ENCODE results near the gene EHD3. TPM values are rescaled to one million over a fixed set of nuclear protein-coding genes. Genes with fewer than 3 reads are reported as not detected.

The EHD3 gene
- total RNA-seq, 4 donors from 2014 or later, result 0.98 to 5.1 (median 3.2) TPM

DNA sequence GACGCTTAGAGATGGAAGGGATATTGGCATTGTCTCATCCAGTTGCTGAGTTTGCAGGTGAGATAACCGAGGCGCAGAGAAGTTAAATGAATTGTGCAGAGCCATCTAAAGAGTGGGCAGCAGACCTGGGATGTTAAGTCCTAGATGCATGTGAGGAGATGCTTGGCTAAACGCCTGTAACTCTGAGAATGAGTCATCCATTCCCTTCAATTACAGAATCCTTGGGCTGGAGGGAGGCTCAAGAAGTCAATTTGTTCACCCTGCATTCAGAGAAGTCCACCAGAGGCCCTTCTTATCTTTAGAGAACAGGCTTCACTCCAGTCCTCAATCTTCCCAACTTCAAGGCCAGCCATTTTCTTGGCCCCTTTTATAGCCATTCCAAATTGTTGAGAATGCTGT, 1.6 kb downstream of the EHD3 start:
- TF ChIP-seq, protein P1, sequence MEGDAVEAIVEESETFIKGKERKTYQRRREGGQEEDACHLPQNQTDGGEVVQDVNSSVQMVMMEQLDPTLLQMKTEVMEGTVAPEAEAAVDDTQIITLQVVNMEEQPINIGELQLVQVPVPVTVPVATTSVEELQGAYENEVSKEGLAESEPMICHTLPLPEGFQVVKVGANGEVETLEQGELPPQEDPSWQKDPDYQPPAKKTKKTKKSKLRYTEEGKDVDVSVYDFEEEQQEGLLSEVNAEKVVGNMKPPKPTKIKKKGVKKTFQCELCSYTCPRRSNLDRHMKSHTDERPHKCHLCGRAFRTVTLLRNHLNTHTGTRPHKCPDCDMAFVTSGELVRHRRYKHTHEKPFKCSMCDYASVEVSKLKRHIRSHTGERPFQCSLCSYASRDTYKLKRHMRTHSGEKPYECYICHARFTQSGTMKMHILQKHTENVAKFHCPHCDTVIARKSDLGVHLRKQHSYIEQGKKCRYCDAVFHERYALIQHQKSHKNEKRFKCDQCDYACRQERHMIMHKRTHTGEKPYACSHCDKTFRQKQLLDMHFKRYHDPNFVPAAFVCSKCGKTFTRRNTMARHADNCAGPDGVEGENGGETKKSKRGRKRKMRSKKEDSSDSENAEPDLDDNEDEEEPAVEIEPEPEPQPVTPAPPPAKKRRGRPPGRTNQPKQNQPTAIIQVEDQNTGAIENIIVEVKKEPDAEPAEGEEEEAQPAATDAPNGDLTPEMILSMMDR (IDR thresholded peaks at IDR 0.05; ENCODE audit: low read depth), result no peak

DNA sequence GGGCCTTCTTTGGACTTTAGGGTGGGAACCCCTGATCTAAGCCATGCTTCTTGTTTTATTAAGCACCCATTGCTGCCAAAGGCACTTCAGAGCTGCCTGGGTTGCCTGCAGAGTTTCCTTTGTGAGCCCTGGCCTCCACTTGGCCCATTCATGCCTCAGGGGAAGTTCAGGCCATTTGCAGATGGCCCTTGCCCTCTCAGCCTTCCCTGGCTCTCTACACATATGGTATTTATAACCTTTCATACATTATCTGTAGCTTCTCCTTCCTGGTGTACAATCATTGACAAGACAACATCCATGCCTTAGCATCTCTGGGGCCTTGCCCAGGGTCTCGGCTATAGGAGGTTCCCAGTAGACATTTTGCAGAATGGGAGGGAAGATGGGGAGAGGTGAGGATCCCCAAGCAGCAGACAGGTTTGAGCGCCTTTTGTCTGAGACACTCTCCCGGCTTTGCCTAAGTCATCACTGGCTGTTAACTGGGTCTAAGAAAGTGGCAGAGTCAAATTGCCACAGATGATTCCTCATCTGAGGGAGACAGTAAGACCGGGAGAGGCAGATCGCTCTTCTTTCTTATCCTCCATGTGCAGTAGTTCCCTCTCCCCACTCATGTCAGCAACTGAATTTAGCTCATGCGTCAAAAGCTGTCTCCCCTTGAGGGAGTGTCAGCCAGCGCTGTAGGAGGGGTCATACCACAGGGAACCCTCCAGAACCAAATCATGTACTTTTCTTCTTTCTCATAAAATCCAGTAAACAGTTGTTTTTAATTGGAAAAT, 2.7 kb downstream of the EHD3 start:
- TF ChIP-seq, protein P1 (IDR thresholded peaks at IDR 0.05; ENCODE audit: low read depth), result no peak

DNA sequence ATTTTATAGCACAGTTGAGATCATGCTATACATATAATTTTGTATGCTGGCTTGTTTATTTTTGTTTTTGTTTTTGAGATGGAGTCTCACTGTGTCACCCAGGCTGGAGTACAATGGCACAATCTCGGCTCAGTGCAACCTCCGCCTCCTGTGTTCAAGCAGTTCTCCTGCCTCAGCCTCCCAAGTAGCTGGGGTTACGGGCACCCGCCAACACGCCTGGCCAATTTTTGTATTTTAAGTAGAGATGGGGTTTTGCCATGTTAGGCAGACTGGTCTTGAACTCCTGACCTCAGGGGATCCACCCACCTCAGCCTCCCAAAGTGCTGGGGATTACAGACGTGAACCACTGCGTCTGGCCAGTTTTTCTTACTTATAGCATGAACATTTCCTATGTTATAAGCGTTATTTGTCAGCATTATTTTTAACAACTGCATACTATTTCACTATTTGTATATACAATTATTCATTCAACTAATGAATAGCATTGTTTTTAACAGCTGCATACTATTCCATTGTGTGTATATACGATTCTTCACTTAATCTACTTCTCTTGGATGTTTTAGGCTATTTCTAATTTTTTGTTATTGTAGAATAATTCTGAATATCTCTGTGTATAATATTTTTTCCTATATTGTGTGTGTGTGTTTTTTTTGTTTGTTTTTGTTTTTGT, 3.5 kb downstream of the EHD3 start:
- TF ChIP-seq, protein P1 (IDR thresholded peaks at IDR 0.05; ENCODE audit: low read depth), result no peak

DNA sequence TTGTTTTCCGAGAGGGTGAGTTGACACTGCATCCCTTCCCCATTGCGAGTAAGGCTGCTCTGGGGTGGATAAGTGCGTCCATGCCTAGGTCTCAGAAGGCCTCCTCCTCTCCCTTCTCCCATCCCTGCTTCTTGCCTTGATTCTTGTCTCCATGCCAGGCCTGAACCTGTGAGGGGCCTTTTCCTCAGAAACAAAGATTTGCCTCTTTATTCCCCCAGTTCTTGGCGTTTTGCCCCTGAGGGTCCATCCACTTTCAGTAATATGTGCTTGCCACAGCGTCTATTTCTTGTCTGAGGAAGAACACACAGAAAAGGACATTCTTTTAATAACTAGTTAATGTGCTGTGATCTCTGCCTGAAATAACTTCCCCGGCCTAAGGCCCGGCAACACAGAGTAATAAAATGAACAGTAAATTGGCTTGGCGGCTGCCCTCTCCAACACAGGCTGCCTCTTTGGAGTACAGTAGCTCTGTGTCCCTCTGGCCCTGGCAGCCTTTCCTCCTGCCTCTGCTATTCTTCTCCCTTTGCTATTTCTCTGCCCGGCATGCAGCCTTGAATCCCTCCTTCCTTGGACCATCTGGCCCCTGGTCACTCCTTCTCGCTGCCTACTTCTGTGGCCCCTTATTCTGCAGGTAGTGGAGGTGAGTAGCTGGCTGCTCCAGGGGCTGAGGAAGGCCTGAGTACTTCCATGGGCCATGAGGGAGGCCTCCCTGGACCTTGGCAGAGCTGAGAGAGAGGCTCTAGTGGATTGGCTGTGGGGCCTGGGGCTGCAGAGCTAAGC, 4.4 kb downstream of the EHD3 start:
- TF ChIP-seq, protein P1 (IDR thresholded peaks at IDR 0.05; ENCODE audit: low read depth), result no peak

DNA sequence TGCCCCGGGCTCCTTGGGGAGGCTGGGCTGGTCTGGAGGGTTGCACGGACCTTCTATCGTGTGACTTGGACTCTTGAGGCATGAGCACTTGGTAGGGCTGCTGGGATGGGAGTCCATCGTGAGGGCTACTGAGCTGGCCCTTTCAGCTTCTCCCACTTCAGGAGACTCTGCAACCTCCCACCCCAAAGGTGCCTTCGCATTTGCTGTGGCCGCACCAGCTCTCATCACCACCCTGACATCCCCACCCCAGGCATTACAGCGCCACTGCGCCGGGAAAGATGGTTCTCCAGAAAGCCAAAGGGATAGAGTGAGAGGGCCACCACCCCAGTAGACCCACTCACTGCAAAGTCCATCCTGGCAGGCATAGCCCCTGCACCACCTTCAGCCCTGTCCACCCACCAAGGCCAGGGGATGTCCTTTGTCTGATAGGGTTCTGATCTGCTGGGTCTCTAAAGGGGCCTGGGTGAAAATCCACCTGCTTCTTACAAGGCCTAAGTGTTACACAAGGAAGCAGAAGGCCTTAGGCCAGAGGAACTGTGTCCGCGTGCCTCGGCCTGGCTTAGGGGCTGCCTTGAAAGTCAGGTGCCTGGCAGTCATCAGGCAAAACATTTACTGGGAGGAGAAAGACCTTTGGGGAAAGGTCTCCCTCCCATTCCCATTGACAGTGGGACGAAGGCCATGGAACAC, 5.1 kb downstream of the EHD3 start:
- TF ChIP-seq, protein P1 (IDR thresholded peaks at IDR 0.05; ENCODE audit: low read depth), result no peak

DNA sequence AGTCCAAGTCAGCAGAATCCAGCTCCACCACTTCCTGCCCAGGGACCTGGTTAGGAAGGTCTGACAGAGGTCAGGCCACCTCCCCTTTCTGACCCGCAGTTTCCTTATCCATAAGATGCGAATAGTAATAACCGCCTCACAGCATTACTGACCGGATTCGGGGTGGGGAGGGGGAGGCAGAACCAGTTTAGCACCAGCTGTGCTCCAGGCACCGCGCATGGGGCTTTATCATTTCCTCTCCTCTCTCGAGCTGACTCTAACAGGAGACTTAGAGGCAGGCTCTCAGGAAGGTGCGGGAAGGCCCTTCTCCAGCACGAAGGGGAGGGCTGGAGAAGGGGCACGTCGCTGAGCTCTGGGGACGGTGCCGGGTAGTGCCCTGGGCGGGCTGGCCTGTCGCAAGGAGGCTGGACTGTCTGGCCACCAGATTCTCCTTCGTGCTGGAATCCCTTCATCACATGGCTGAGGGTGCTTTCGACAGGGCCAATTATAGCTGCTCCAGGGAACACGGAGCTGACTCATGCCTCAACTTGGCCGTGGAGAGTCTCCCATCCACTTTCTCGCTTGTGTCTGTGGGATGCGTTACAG, 5.7 kb downstream of the EHD3 start:
- TF ChIP-seq, protein P1 (IDR thresholded peaks at IDR 0.05; ENCODE audit: low read depth), result no peak
